DMS53 treated with DMSO at 0.1 percent for 48 hours (cell line): Measurements from ENCODE around the gene SPTA1.
"Not testable (repeated sequence)": the region's sequence is repeated elsewhere in the genome, so short reads cannot be mapped to it uniquely, and the experiment has no call there.

ENCODE experiments used
- DNase-seq: peaks from one replicate; lab custom pipeline; 2025; ENCODE audit not compliant: unreplicated experiment; lab: John Stamatoyannopoulos, UW

SPTA1 gene

DNA sequence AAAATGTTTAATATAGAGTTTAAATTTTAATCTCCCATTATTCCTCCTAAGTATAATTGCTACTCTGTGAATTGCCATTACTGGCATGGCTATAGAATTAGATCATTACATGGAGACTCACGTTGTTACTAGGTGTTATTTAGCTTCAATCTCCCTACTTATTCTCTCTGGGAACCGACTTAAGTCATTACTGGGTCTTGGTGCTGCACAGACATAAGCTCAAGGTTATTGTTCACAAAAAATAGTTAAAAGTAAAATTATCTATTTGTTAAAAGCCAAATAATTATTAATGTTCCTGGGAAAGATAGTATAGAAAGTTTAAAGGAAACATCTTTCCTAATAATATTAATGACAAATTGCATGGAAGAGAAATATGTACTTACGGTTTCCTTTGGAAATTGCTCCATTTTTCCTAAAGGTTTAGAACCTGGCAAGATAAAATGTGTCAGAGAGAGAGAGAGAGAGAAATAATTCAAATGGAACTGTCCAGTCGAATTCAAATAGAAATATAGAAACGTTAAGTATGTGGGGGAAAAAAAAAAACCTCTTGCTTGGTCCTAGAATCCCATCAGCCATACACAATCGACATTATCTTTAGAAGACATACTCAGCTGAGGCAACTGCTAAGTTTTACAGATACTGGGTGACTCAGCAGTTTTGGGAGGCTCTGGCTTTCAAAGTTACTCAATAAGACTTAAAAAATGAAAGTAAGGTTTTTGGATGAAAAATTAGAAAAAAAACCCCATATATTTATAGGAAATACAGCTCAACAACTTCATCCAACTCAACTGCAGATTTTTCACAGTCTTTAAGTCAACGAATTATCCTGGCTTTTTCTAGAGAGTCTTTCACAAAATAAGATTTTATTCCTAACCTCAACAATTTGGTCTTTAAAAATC lies at the start of gene SPTA1:
SPTA1 (minus strand) TSS at position 605 of the 899 bp plus-strand sequence; CDS start at position 407, 198 bp downstream.
- DNase-seq: no peak

- DNase-seq: no peak
These were observed 49.3 kb upstream of the SPTA1 start for GRCh38 chr1:158735848-158736247.

- DNase-seq: no peak
These were observed 46.0 kb upstream of the SPTA1 start for GRCh38 chr1:158732524-158732923.

GRCh38 chr1:158731707-158732106 lies 45.2 kb upstream of the SPTA1 start:
- no peak for DNase-seq

DNA sequence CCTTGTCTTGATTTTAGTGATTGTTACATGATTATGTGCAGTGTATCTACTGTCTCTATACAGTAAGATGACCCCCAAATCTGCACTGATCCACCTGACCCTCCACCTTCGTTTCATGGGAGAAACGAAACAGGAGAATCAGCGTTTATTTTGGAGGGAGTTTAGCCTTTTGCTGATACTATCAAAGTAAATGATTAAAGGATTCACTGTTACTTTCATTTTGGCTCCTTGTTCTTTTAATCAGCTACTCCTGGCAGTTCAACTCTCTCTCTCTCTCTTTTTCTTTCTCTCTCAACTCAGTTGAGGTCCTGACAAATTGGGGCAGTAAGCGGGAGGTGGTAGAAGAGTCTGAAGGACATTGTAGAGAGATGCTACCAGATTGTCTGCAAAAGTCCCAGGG lies 43.9 kb upstream of the SPTA1 start:
- no peak for DNase-seq

DNA sequence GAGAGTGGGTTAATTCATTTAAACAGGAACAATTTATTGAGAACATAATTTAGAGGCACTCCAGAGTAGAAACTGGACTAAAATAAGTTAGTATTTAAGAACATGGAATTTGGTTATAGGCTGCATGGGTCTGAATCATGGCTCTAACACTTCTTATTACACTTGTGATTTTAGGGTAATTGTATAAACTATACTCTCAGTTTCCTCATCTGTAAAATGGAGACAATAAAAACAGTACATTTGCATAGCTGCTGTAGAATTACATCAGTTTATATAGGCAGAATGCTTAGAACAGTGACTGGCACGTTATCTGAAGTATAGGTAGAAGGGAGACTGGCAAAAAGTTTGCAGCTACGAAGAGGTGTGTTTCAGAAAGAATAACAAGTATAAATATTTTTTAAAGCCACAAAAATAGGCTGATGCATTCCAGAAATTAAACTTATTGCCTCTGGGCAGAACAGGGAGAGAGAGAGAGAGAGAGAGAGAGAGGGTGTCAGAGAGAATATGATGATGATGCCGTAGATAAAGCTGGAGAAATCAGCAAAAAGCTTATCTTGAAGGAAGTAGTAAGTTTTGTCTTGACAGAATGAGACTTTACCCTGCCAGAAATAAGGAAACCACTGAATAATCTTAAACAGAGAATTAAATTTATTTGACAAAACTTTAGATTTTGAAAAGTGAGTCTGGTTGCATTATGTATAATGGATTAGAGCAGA lies 42.2 kb upstream of the SPTA1 start:
- no peak for DNase-seq

DNA sequence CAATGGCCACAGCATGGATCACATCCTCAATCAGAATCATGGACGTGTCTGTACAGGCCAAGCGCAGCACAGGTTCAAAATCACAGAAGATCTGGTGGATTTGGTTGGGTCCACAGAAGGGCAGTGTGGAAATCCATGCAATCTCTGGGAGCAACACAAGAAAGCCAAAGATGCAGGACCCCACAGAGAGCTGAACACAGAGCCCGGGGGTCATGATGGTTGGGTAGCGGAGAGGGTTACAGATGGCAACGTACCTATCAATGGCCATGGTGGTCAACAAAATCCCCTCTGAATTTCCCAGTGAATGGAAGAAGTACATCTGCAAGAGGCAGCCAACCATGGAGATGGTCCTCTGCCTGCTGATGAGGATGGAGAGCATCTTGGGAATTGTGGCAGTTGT lies 37.9 kb upstream of the SPTA1 start:
- no peak for DNase-seq

- DNase-seq: no peak
These were observed 34.1 kb upstream of the SPTA1 start, which contains the start of gene OR6K3 for GRCh38 chr1:158720620-158721019. TSS of gene OR6K3 (minus strand) at chr1:158720720. CDS start at chr1:158718115, 2,605 bp downstream.

GRCh38 chr1:158719664-158720063 lies 33.1 kb upstream of the SPTA1 start:
- DNase-seq: no peak

DNA sequence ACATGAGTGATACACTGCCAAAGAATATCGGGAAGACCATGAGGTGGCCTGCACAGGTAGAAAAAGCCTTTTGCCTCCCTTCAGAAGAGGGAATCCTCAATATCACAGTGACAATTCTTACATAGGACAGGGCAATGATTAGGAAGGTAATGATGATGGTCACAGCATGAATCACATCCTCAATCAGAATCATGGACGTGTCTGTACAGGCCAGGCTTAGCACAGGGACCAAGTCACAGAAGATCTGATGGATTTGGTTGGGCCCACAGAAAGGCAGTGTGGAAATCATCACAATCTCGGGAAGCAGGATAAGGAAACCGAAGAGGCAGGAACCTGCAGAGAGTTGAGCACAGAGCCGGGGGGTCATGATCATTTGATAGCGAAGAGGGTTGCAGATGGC lies 30.8 kb upstream of the SPTA1 start:
- no peak for DNase-seq

DNA sequence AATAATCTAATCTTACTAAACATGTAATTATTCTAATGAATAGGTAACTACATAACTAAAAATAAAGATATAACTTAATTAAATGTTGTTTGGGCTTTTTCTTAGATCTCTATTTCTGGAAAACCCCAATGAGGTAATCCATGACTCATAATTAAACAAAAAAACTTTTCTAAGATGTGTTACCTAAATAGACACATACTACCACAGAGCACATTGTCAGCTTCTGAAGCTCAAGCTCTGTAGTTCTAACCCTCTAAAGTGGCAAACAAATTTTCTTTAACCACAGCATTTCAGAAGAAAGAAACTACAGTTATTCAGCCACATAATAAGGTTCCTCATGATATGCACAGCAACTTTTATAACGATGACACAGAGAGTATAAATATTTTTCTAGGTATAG lies 29.8 kb upstream of the SPTA1 start:
- no peak for DNase-seq

GRCh38 chr1:158714754-158715153 lies 28.2 kb upstream of the SPTA1 start:
- DNase-seq: no peak

GRCh38 chr1:158711098-158711497 lies 24.6 kb upstream of the SPTA1 start:
- no peak for DNase-seq

GRCh38 chr1:158706096-158706495 lies 19.6 kb upstream of the SPTA1 start:
- no peak for DNase-seq

- DNase-seq: no peak
These were observed 14.0 kb upstream of the SPTA1 start, which contains the start of gene OR6K2 for GRCh38 chr1:158700552-158700951. TSS of gene OR6K2 (minus strand) at chr1:158700652. CDS start at chr1:158700652, 0 bp downstream.

DNA sequence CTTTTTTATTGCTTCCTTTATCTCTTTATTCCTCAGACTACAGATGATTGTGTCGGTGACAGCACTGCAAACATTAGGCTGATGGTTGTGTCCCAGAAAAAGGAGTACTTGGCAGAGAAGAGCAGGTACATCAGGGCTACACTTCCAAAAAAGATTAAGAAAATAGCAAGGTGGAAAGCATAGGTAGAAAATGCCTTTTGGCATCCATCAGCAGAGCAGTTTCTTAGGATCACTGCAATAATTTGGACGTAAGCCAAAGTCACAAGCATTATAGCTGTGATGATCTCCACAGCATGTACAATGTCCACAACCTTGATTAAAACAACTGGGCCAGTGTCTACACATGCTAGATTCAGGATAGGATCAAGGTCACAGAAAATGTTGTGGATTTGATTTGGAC lies 8.1 kb upstream of the SPTA1 start:
- no peak for DNase-seq

DNA sequence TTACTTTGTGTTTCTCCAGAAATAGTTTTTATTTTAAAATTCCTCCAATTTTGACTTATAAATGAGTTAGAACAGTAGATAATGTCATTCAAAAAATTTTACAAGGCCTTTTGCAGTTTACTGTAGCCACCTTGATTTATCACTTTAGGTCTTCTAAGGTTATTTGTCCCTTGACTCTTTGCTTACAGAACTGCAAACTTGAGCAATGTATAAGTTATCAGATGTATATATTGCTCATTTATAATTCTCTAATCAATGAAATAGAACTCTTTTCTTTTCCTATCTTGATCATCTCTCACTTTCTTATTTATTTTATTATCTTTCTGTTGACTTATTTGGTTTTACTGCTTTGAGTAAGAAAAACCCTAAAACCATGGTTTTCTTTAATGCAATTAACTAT lies 5.8 kb upstream of the SPTA1 start:
- DNase-seq: no peak

- DNase-seq: no peak
These were observed 5.4 kb upstream of the SPTA1 start for GRCh38 chr1:158691907-158692306.

- not testable (repeated sequence) for DNase-seq
These were observed 4.6 kb upstream of the SPTA1 start for GRCh38 chr1:158691149-158691548.

- no peak for DNase-seq
These were observed 3.4 kb upstream of the SPTA1 start for GRCh38 chr1:158689875-158690274.

DNA sequence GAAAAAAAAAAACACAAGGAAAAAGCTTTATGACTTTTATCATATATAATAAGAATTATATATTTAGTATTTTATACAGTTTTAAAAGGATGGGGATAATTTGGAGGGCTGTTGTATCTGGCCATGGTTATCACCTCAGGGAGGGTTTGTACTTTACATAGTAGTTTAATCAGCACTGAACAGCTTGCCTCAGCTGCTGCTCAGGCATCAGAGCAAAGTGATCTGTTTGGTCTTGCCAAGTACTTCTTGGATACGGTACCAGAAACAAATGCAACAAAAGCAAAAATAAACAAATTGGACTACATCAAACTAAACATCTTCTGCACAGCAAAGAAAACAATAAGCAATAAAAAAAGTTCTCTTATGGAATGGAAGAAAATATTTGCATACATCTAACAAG lies 2.6 kb upstream of the SPTA1 start:
- DNase-seq: no peak

GRCh38 chr1:158688343-158688742 lies 1.8 kb upstream of the SPTA1 start:
- not testable (repeated sequence) for DNase-seq
